Subcutaneous abdominal adipose tissue (tissue), 5 donors: ENCODE measurements around the gene REN.

ENCODE experiments used
- H3K27ac ChIP-seq: one replicate; pipeline ENCODE4 v1.7.0; 2013; ENCODE audit warnings: low read depth, mild to moderate bottlenecking, inconsistent platforms, low read length, moderate library complexity
- H3K27me3 ChIP-seq, 5 donors: one replicate each; pipeline ENCODE4 v1.7.0; 2013; ENCODE audit warnings: low read length in 5 of 5, inconsistent platforms in 1 of 5; ENCODE audit not compliant: control insufficient read depth in 5 of 5, insufficient read depth in 4 of 5
- H3K36me3 ChIP-seq, 5 donors: one replicate each; pipeline ENCODE4 v1.7.0; 2013; ENCODE audit warnings: low read length in 5 of 5; ENCODE audit not compliant: control insufficient read depth in 5 of 5, insufficient read depth in 5 of 5
- H3K4me1 ChIP-seq, 5 donors: one replicate each; pipeline ENCODE4 v1.7.0; 2013; ENCODE audit warnings: low read length in 5 of 5, mild to moderate bottlenecking in 3 of 5, moderate library complexity in 1 of 5; ENCODE audit not compliant: control insufficient read depth in 5 of 5, insufficient read depth in 5 of 5
- H3K4me3 ChIP-seq, 5 donors: one replicate each; pipeline ENCODE4 v1.7.0; 2013; ENCODE audit warnings: low read length in 5 of 5, low read depth in 1 of 5
- H3K9ac ChIP-seq, 5 donors: one replicate each; pipeline ENCODE4 v1.7.0; 2013; ENCODE audit warnings: low read length in 5 of 5, mild to moderate bottlenecking in 4 of 5, moderate library complexity in 3 of 5
- H3K9me3 ChIP-seq, 5 donors: one replicate each; pipeline ENCODE4 v1.7.0; 2013; ENCODE audit warnings: low read length in 5 of 5; ENCODE audit not compliant: control insufficient read depth in 5 of 5
- donor health status: healthy.
- donor health status: healthy.
- donor health status: healthy.
- donor health status: healthy.
- donor health status: healthy.

The REN gene

GRCh38 chr1:204157962-204158361 is 8.2 kb downstream of the REN start:
- H3K4me1 ChIP-seq, result peaks cover 0 to 4% (median 3%) of the 10 kb centered on the region in 5 donors
- H3K9me3 ChIP-seq, result no peaks in the 10 kb centered on the region
- H3K4me3 ChIP-seq, result no peak overlapping the region
- H3K27ac ChIP-seq, result no peak overlapping the region
- H3K36me3 ChIP-seq, result no peaks in the 10 kb centered on the region
- no peak overlapping the region for H3K9ac ChIP-seq
- peaks cover 7 to 38% (median 29%) of the 10 kb centered on the region in 5 donors for H3K27me3 ChIP-seq

GRCh38 chr1:204155881-204156280 is 10.3 kb downstream of the REN start:
- Histone ChIP-seq H3K27me3 (peaks cover 0 to 36% (median 24%) of the 10 kb centered on the region in 5 donors), H3K9me3 (no peaks in the 10 kb centered on the region), H3K4me3 (no peak overlapping the region), H3K36me3 (no peaks in the 10 kb centered on the region), H3K9ac (no peak overlapping the region), H3K27ac (no peak overlapping the region), H3K4me1 (peaks cover 0 to 17% (median 12%) of the 10 kb centered on the region in 5 donors)

- Histone ChIP-seq H3K27me3 (peaks cover 0 to 29% (median 18%) of the 10 kb centered on the region in 5 donors), H3K9ac (no peak overlapping the region), H3K4me3 (no peak overlapping the region), H3K4me1 (peaks cover 0 to 18% (median 14%) of the 10 kb centered on the region in 5 donors), H3K27ac (no peak overlapping the region), H3K36me3 (no peaks in the 10 kb centered on the region), H3K9me3 (no peaks in the 10 kb centered on the region)
Observed at GRCh38 chr1:204154568-204155255, 11.4 kb downstream of the REN start.

- Histone ChIP-seq H3K9ac (no peak overlapping the region), H3K4me3 (no peak overlapping the region), H3K36me3 (no peaks in the 10 kb centered on the region), H3K9me3 (no peaks in the 10 kb centered on the region), H3K4me1 (peaks cover 0 to 18% (median 14%) of the 10 kb centered on the region in 5 donors), H3K27ac (no peak overlapping the region), H3K27me3 (peaks cover 0 to 29% (median 18%) of the 10 kb centered on the region in 5 donors)
Observed at GRCh38 chr1:204153667-204154066, 12.5 kb downstream of the REN start.

GRCh38 chr1:204152310-204153044 is 13.7 kb downstream of the REN start:
- no peak overlapping the region for H3K27ac ChIP-seq

GRCh38 chr1:204151552-204152309 is 14.4 kb downstream of the REN start, which contains the start of gene ETNK2:
TSS of gene ETNK2 (minus strand) at chr1:204152044. CDS start at chr1:204151852, 192 bp downstream.
- peaks cover 0 to 29% (median 18%) of the 10 kb centered on the region in 5 donors for H3K27me3 ChIP-seq
- H3K27ac ChIP-seq, result no peak within 1 kb of the TSS
- H3K4me3 ChIP-seq, result peak within 1 kb of the TSS in 4 of 5 donors; percentile 57 to 71 (median 66)
- H3K9me3 ChIP-seq, result no peaks in the 10 kb centered on the region
- peaks cover 0 to 18% (median 14%) of the 10 kb centered on the region in 5 donors for H3K4me1 ChIP-seq
- H3K36me3 ChIP-seq, result no peaks in the 10 kb centered on the region
- H3K9ac ChIP-seq, result peak within 1 kb of the TSS in 3 of 5 donors; percentile 61 to 77 (median 71)

More at GRCh38 chr1:204152310-204153044, 13.7 kb downstream of the REN start:
- peak overlapping the region in 2 of 5 donors; percentile 4 to 57 for H3K9ac ChIP-seq
- peak overlapping the region in 4 of 5 donors; percentile 37 to 71 (median 55) for H3K4me3 ChIP-seq
- no peaks in the 10 kb centered on the region for H3K36me3 ChIP-seq
- no peaks in the 10 kb centered on the region for H3K9me3 ChIP-seq
- H3K27me3 ChIP-seq, result peaks cover 0 to 29% (median 18%) of the 10 kb centered on the region in 5 donors
- H3K4me1 ChIP-seq, result peaks cover 0 to 18% (median 14%) of the 10 kb centered on the region in 5 donors

GRCh38 chr1:204150702-204151551 is 15.2 kb downstream of the REN start:
- H3K27me3 ChIP-seq, result peaks cover 0 to 27% (median 18%) of the 10 kb centered on the region in 5 donors
- peaks cover 0 to 18% (median 13%) of the 10 kb centered on the region in 5 donors for H3K4me1 ChIP-seq
- H3K27ac ChIP-seq, result no peak overlapping the region
- no peaks in the 10 kb centered on the region for H3K9me3 ChIP-seq
- H3K36me3 ChIP-seq, result no peaks in the 10 kb centered on the region
- peak overlapping the region in 4 of 5 donors; percentile 57 to 71 (median 66) for H3K4me3 ChIP-seq
- peak overlapping the region in 3 of 5 donors; percentile 61 to 77 (median 71) for H3K9ac ChIP-seq

GRCh38 chr1:204149635-204150565 is 16.2 kb downstream of the REN start:
- Histone ChIP-seq H3K27ac (no peak overlapping the region), H3K4me3 (no peak overlapping the region), H3K36me3 (no peaks in the 10 kb centered on the region), H3K4me1 (peaks cover 0 to 18% (median 13%) of the 10 kb centered on the region in 5 donors), H3K9me3 (no peaks in the 10 kb centered on the region), H3K9ac (no peak overlapping the region), H3K27me3 (peaks cover 0 to 20% (median 16%) of the 10 kb centered on the region in 5 donors)
